Right atrium auricular region (tissue), 2 donors: ENCODE data around the gene OR5AN1. TPM values are rescaled to one million over a fixed set of nuclear protein-coding genes. Genes with fewer than 3 reads are reported as not detected.

ENCODE experiments used
- DNase-seq: peaks from one replicate; pipeline ENCODE4 v3.0.0-alpha.2; 2019; ENCODE audit warnings: low spot score
- H3K27ac ChIP-seq, 2 donors: fragments of 200-600 bp; sonication (generic); 1 replicate in 1 of 2; 2 replicates in 1 of 2; pipeline ENCODE4 v1.5.1; 2016 to 2019
- H3K27me3 ChIP-seq, 2 donors: fragments of 200-600 bp; sonication (generic); one replicate each; pipeline versions ENCODE4 v1.5.1 to v1.6.0; 2017 to 2019
- H3K36me3 ChIP-seq: fragments of 200-600 bp; sonication (generic); one replicate; pipeline ENCODE4 v1.5.1; 2016
- H3K4me1 ChIP-seq, 2 donors: fragments of 200-600 bp; sonication (generic); one replicate each; pipeline versions ENCODE4 v1.5.1 to v1.6.0; 2017 to 2019
- H3K4me3 ChIP-seq, 2 donors: fragments of 200-600 bp; sonication (generic); 1 replicate in 1 of 2; 2 replicates in 1 of 2; pipeline ENCODE4 v1.5.1; 2017 to 2019; ENCODE audit warnings: mild to moderate bottlenecking in 1 of 2, moderate library complexity in 1 of 2
- H3K9me3 ChIP-seq, 2 donors: fragments of 200-600 bp; sonication (generic); one replicate each; pipeline ENCODE4 v1.5.1; 2019
- CTCF ChIP-seq, 2 donors: fragments of 200-600 bp; sonication (generic); IDR thresholded peaks; one replicate each; pipeline ENCODE4 v1.5.1; 2019; ENCODE audit warnings: antibody characterized with exemption in 2 of 2
- total RNA-seq, 2 donors: library from RNA; depleted of rRNA; stranded (reverse); fragments of >200 nt; gene quantifications; one replicate each; pipeline ENCODE4 v1.1.0, GENCODE V29; 2016

OR5AN1 gene
- total RNA-seq, 2 donors from 2014 or later: not detected

- no peak for DNase-seq
- no peak for TF ChIP-seq CTCF (IDR thresholded peaks at IDR 0.05)
- no peak overlapping the region for H3K4me3 ChIP-seq
- H3K9me3 ChIP-seq: no peaks in the 10 kb centered on the region
- H3K27me3 ChIP-seq: no peaks in the 10 kb centered on the region
- H3K27ac ChIP-seq: no peak overlapping the region
- no peaks in the 10 kb centered on the region for H3K4me1 ChIP-seq
- H3K36me3 ChIP-seq: no peaks in the 10 kb centered on the region
Observed at GRCh38 chr11:59394186-59394585, 35.5 kb downstream of the OR5AN1 start.

- Histone ChIP-seq H3K9me3 (peaks cover 0 to 5% of the 10 kb centered on the region in 2 donors), H3K27ac (no peak overlapping the region), H3K4me1 (no peaks in the 10 kb centered on the region), H3K27me3 (no peaks in the 10 kb centered on the region), H3K4me3 (no peak overlapping the region), H3K36me3 (no peaks in the 10 kb centered on the region)
- no peak for DNase-seq
- TF ChIP-seq CTCF (IDR thresholded peaks at IDR 0.05): no peak
Observed at GRCh38 chr11:59400461-59401261, 42.0 kb downstream of the OR5AN1 start.

- no peak for DNase-seq
- TF ChIP-seq CTCF (IDR thresholded peaks at IDR 0.05): no peak
- Histone ChIP-seq H3K4me1 (no peaks in the 10 kb centered on the region), H3K27ac (no peak overlapping the region), H3K9me3 (peaks cover 0 to 5% of the 10 kb centered on the region in 2 donors), H3K36me3 (no peaks in the 10 kb centered on the region), H3K4me3 (no peak overlapping the region), H3K27me3 (no peaks in the 10 kb centered on the region)
Observed at GRCh38 chr11:59401262-59401552, 42.5 kb downstream of the OR5AN1 start.

- Histone ChIP-seq H3K36me3 (no peaks in the 10 kb centered on the region), H3K9me3 (peaks cover 0 to 5% of the 10 kb centered on the region in 2 donors)
Observed at GRCh38 chr11:59403546-59403945, 44.9 kb downstream of the OR5AN1 start.

GRCh38 chr11:59413646-59414045 lies 55.0 kb downstream of the OR5AN1 start:
- Histone ChIP-seq H3K4me3 (no peak overlapping the region), H3K4me1 (no peaks in the 10 kb centered on the region), H3K36me3 (no peaks in the 10 kb centered on the region), H3K27ac (no peak overlapping the region), H3K9me3 (no peaks in the 10 kb centered on the region), H3K27me3 (no peaks in the 10 kb centered on the region)
- no peak for TF ChIP-seq CTCF (IDR thresholded peaks at IDR 0.05)
- no peak for DNase-seq

More at GRCh38 chr11:59403546-59403945, 44.9 kb downstream of the OR5AN1 start:
- no peak for TF ChIP-seq CTCF (IDR thresholded peaks at IDR 0.05)
- Histone ChIP-seq H3K27me3 (no peaks in the 10 kb centered on the region), H3K27ac (no peak overlapping the region), H3K4me3 (no peak overlapping the region), H3K4me1 (no peaks in the 10 kb centered on the region)
- no peak for DNase-seq

GRCh38 chr11:59415111-59415510 lies 56.4 kb downstream of the OR5AN1 start:
- no peaks in the 10 kb centered on the region for H3K9me3 ChIP-seq
- no peaks in the 10 kb centered on the region for H3K27me3 ChIP-seq
- H3K36me3 ChIP-seq: no peaks in the 10 kb centered on the region
- no peak for TF ChIP-seq CTCF (IDR thresholded peaks at IDR 0.05)
- H3K27ac ChIP-seq: no peak overlapping the region
- H3K4me1 ChIP-seq: no peaks in the 10 kb centered on the region
- no peak for DNase-seq
- H3K4me3 ChIP-seq: no peak overlapping the region
